Effector memory CD4-positive, alpha-beta T cell (primary cell): ENCODE results near the gene POLR1D.

Experiments
- DNase-seq, 3 donors: peaks; one replicate each; pipeline ENCODE4 v3.0.0-alpha.2; 2020
- H3K27ac ChIP-seq: 2 replicates; pipeline ENCODE4 v1.7.0; 2013; ENCODE audit warnings: mild to moderate bottlenecking, low read length, moderate library complexity; ENCODE audit not compliant: insufficient read depth, poor library complexity, severe bottlenecking
- H3K27me3 ChIP-seq: replicated peaks from 2 replicates; pipeline ENCODE4 v1.7.0; 2013; ENCODE audit warnings: mild to moderate bottlenecking, low read length; ENCODE audit not compliant: insufficient read depth, control insufficient read depth, poor library complexity, severe bottlenecking
- H3K36me3 ChIP-seq: 2 replicates; pipeline ENCODE4 v1.7.0; 2013; ENCODE audit warnings: mild to moderate bottlenecking, low read length, moderate library complexity; ENCODE audit not compliant: control insufficient read depth, insufficient read depth
- H3K4me1 ChIP-seq: 2 replicates; pipeline ENCODE4 v1.7.0; 2013; ENCODE audit warnings: low read length, mild to moderate bottlenecking; ENCODE audit not compliant: control insufficient read depth, insufficient read depth, poor library complexity, severe bottlenecking
- H3K4me3 ChIP-seq: 2 replicates; pipeline ENCODE4 v1.7.0; 2013; ENCODE audit warnings: low read length, low read depth, mild to moderate bottlenecking; ENCODE audit not compliant: insufficient read depth, poor library complexity, severe bottlenecking
- H3K9me3 ChIP-seq: 2 replicates; pipeline ENCODE4 v1.7.0; 2013; ENCODE audit warnings: mild to moderate bottlenecking, low read length, moderate library complexity; ENCODE audit not compliant: control insufficient read depth

Gene POLR1D

GRCh38 chr13:27636589-27637288, 15.0 kb downstream of the POLR1D start:
- DNase-seq: no peak
- Histone ChIP-seq H3K9me3 (no peaks in the 10 kb centered on the region), H3K4me3 (no peak overlapping the region), H3K4me1 (no peaks in the 10 kb centered on the region), H3K27ac (no peak overlapping the region), H3K36me3 (peaks cover 4% of the 10 kb centered on the region), H3K27me3 (no peaks in the 10 kb centered on the region)

- Histone ChIP-seq H3K27ac (no peak overlapping the region), H3K4me3 (no peak overlapping the region), H3K27me3 (no peaks in the 10 kb centered on the region), H3K36me3 (peaks cover 4% of the 10 kb centered on the region), H3K9me3 (no peaks in the 10 kb centered on the region), H3K4me1 (no peaks in the 10 kb centered on the region)
- no peak for DNase-seq
These were observed 15.6 kb downstream of the POLR1D start for GRCh38 chr13:27637289-27637626.

- H3K4me3 ChIP-seq: no peak overlapping the region
- H3K9me3 ChIP-seq: no peaks in the 10 kb centered on the region
- peaks cover 4% of the 10 kb centered on the region for H3K36me3 ChIP-seq
- no peak for DNase-seq
- H3K27ac ChIP-seq: no peak overlapping the region
- H3K4me1 ChIP-seq: no peaks in the 10 kb centered on the region
- no peaks in the 10 kb centered on the region for H3K27me3 ChIP-seq
These were observed 16.3 kb downstream of the POLR1D start for GRCh38 chr13:27638001-27638400.

GRCh38 chr13:27638521-27638920, 16.8 kb downstream of the POLR1D start:
- Histone ChIP-seq H3K27ac (no peak overlapping the region), H3K4me3 (no peak overlapping the region), H3K9me3 (no peaks in the 10 kb centered on the region), H3K36me3 (peaks cover 4% of the 10 kb centered on the region), H3K4me1 (no peaks in the 10 kb centered on the region), H3K27me3 (no peaks in the 10 kb centered on the region)
- no peak for DNase-seq

- DNase-seq: no peak
- no peak overlapping the region for H3K4me3 ChIP-seq
- no peaks in the 10 kb centered on the region for H3K27me3 ChIP-seq
- no peak overlapping the region for H3K27ac ChIP-seq
- peaks cover 2% of the 10 kb centered on the region for H3K36me3 ChIP-seq
- no peaks in the 10 kb centered on the region for H3K9me3 ChIP-seq
- no peaks in the 10 kb centered on the region for H3K4me1 ChIP-seq
These were observed 17.5 kb downstream of the POLR1D start for GRCh38 chr13:27639186-27639585.

GRCh38 chr13:27641711-27642502, 20.2 kb downstream of the POLR1D start:
- H3K27ac ChIP-seq: no peak overlapping the region
- H3K4me3 ChIP-seq: no peak overlapping the region
- H3K9me3 ChIP-seq: no peaks in the 10 kb centered on the region
- H3K36me3 ChIP-seq: no peaks in the 10 kb centered on the region
- no peaks in the 10 kb centered on the region for H3K27me3 ChIP-seq
- no peak for DNase-seq
- no peaks in the 10 kb centered on the region for H3K4me1 ChIP-seq

- Histone ChIP-seq H3K9me3 (no peaks in the 10 kb centered on the region), H3K4me3 (no peak overlapping the region), H3K36me3 (peaks cover 5% of the 10 kb centered on the region), H3K27me3 (no peaks in the 10 kb centered on the region), H3K27ac (no peak overlapping the region), H3K4me1 (no peaks in the 10 kb centered on the region)
- DNase-seq: no peak
These were observed 21.8 kb downstream of the POLR1D start for GRCh38 chr13:27643334-27644132.

GRCh38 chr13:27644302-27644701, 22.6 kb downstream of the POLR1D start:
- Histone ChIP-seq H3K4me1 (no peaks in the 10 kb centered on the region), H3K9me3 (no peaks in the 10 kb centered on the region), H3K4me3 (no peak overlapping the region), H3K36me3 (peaks cover 12% of the 10 kb centered on the region), H3K27ac (no peak overlapping the region), H3K27me3 (no peaks in the 10 kb centered on the region)
- no peak for DNase-seq

- no peaks in the 10 kb centered on the region for H3K4me1 ChIP-seq
- H3K36me3 ChIP-seq: peaks cover 35% of the 10 kb centered on the region
- H3K9me3 ChIP-seq: peaks cover 10% of the 10 kb centered on the region
- no peak for DNase-seq
- H3K27me3 ChIP-seq: no peaks in the 10 kb centered on the region
- H3K4me3 ChIP-seq: no peak overlapping the region
- no peak overlapping the region for H3K27ac ChIP-seq
These were observed 28.6 kb downstream of the POLR1D start for GRCh38 chr13:27650312-27650711.

GRCh38 chr13:27654059-27654458, 32.4 kb downstream of the POLR1D start:
- H3K4me3 ChIP-seq: no peak overlapping the region
- peaks cover 10% of the 10 kb centered on the region for H3K9me3 ChIP-seq
- H3K27ac ChIP-seq: no peak overlapping the region
- no peaks in the 10 kb centered on the region for H3K4me1 ChIP-seq
- H3K36me3 ChIP-seq: peaks cover 30% of the 10 kb centered on the region
- H3K27me3 ChIP-seq: no peaks in the 10 kb centered on the region
- DNase-seq: no peak
